Smooth muscle cell (in vitro differentiated cells): ENCODE data around the gene SMARCD2. TPM values are rescaled to one million over a fixed set of nuclear protein-coding genes. Genes with fewer than 3 reads are reported as not detected.

Experiments used
- DNase-seq: peaks from one replicate; lab custom pipeline; 2025; ENCODE audit not compliant: unreplicated experiment; lab: John Stamatoyannopoulos, UW
- H2AFZ ChIP-seq: fragments of 200-600 bp; sonication (generic); 2 replicates; pipeline ENCODE4 v1.6.0; 2016; ENCODE audit warnings: antibody characterized with exemption, low read depth, mild to moderate bottlenecking
- H3F3A ChIP-seq: fragments of 200-600 bp; sonication (generic); 2 replicates; pipeline ENCODE4 v1.6.0; 2017; ENCODE audit warnings: antibody characterized with exemption, low read depth
- H3K27ac ChIP-seq: fragments of 200-600 bp; sonication (generic); 2 replicates; pipeline ENCODE4 v1.5.1; 2016; ENCODE audit warnings: low read depth, mild to moderate bottlenecking
- H3K27me3 ChIP-seq: fragments of 200-600 bp; sonication (generic); 2 replicates; pipeline ENCODE4 v1.6.1; 2016; ENCODE audit warnings: low read depth, mild to moderate bottlenecking
- H3K36me3 ChIP-seq: fragments of 200-600 bp; sonication (generic); 2 replicates; pipeline ENCODE4 v1.5.1; 2016; ENCODE audit warnings: low read depth
- H3K4me1 ChIP-seq: fragments of 200-600 bp; sonication (generic); 2 replicates; pipeline ENCODE4 v1.5.1; 2016; ENCODE audit warnings: low read depth
- H3K4me2 ChIP-seq: fragments of 200-600 bp; sonication (generic); 2 replicates; pipeline ENCODE4 v1.6.0; 2016; ENCODE audit warnings: mild to moderate bottlenecking
- H3K4me3 ChIP-seq: fragments of 200-600 bp; sonication (generic); 2 replicates; pipeline ENCODE4 v1.5.1; 2016; ENCODE audit warnings: mild to moderate bottlenecking
- H3K79me2 ChIP-seq: fragments of 200-600 bp; sonication (generic); 2 replicates; pipeline ENCODE4 v1.6.0; 2016; ENCODE audit warnings: low read depth, mild to moderate bottlenecking
- H3K9ac ChIP-seq: fragments of 200-600 bp; sonication (generic); 2 replicates; pipeline ENCODE4 v1.6.0; 2016; ENCODE audit warnings: low read depth
- H3K9me3 ChIP-seq: fragments of 200-600 bp; sonication (generic); replicated peaks from 2 replicates; pipeline ENCODE4 v1.5.1; 2016; ENCODE audit warnings: low read depth
- H4K20me1 ChIP-seq: fragments of 200-600 bp; sonication (generic); 2 replicates; pipeline ENCODE4 v1.6.0; 2016; ENCODE audit warnings: low read depth
- CTCF ChIP-seq: fragments of 200-600 bp; sonication (generic); IDR thresholded peaks from 2 replicates; pipeline ENCODE4 v1.5.1; 2017; ENCODE audit warnings: borderline replicate concordance, mild to moderate bottlenecking, antibody characterized with exemption; ENCODE audit not compliant: insufficient read depth, poor library complexity, severe bottlenecking
- WGBS: methylation state at CpG from one replicate; pipeline ENCODE4 v1.1.7; 2016; ENCODE audit warnings: low lambda C conversion rate; 5-methylcytosine and 5-hydroxymethylcytosine counted together
- polyA plus RNA-seq: library from polyadenylated mRNA; unstranded; fragments of >200 nt; fragmentation: Nextera tagmentation; extraction: Ambion mirVana; gene quantifications from 2 replicates; pipeline ENCODE4 v1.2.1, GENCODE V29; 2016
- total RNA-seq: library from RNA; depleted of rRNA; stranded (reverse); fragments of >200 nt; gene quantifications from 2 replicates; pipeline ENCODE4 v1.2.3, GENCODE V29; 2014

Gene SMARCD2
- total and polyA plus RNA-seq, 2 experiments from 2014 or later = 41.9 to 43.7 TPM

GRCh38 chr17:63855185-63855584 is 12.7 kb upstream of the SMARCD2 start:
- no peaks in the 10 kb centered on the region for H3K79me2 ChIP-seq
- no peak overlapping the region for H2AFZ ChIP-seq
- TF ChIP-seq CTCF = no peak
- H3K4me2 ChIP-seq = no peak overlapping the region
- H3K9ac ChIP-seq = no peak overlapping the region
- H3K4me1 ChIP-seq = no peaks in the 10 kb centered on the region
- no peaks in the 10 kb centered on the region for H3K9me3 ChIP-seq
- no peak overlapping the region for H3K4me3 ChIP-seq
- 85% methylated on average over 8 of the region's 8 CpGs for WGBS
- DNase-seq = no peak
- no peaks in the 10 kb centered on the region for H3K36me3 ChIP-seq
- H3K27me3 ChIP-seq = peaks cover 4% of the 10 kb centered on the region
- H3F3A ChIP-seq = no peaks in the 10 kb centered on the region
- H4K20me1 ChIP-seq = no peaks in the 10 kb centered on the region
- no peak overlapping the region for H3K27ac ChIP-seq

DNA sequence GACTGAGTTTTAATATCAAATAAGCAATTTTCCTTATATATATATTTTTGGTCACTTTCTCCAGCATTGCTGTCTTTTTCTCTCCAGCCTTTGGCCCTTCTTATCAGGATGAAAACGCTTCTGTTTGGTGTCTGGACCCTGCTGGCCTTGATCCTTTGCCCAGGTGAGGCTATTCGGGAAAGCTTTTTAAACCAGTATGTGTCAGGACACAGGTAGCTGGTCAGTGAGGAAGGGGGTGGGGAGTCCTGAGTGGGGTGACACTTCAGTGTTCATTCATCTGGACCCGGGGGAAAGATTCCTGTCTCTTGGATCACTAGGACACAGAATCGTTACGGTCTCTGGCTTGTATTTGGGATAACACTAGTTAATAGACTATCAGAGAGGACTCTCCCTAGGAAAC is 12.2 kb upstream of the SMARCD2 start:
- Histone ChIP-seq H3F3A (no peaks in the 10 kb centered on the region), H3K4me2 (no peak overlapping the region), H4K20me1 (no peaks in the 10 kb centered on the region), H2AFZ (no peak overlapping the region), H3K27me3 (peaks cover 4% of the 10 kb centered on the region), H3K36me3 (no peaks in the 10 kb centered on the region), H3K79me2 (no peaks in the 10 kb centered on the region), H3K27ac (no peak overlapping the region), H3K4me1 (no peaks in the 10 kb centered on the region), H3K9me3 (no peaks in the 10 kb centered on the region), H3K9ac (no peak overlapping the region), H3K4me3 (no peak overlapping the region)
- DNase-seq = no peak
- TF ChIP-seq CTCF = no peak
- WGBS = 82% methylated on average over 5 of the region's 5 CpGs

- H3F3A ChIP-seq = no peaks in the 10 kb centered on the region
- H3K36me3 ChIP-seq = no peaks in the 10 kb centered on the region
- no peak overlapping the region for H3K4me2 ChIP-seq
- no peak overlapping the region for H3K4me3 ChIP-seq
- no peak overlapping the region for H2AFZ ChIP-seq
- H3K9me3 ChIP-seq = no peaks in the 10 kb centered on the region
- no peak for TF ChIP-seq CTCF
- H3K27ac ChIP-seq = no peak overlapping the region
- H3K79me2 ChIP-seq = no peaks in the 10 kb centered on the region
- H3K27me3 ChIP-seq = peaks cover 4% of the 10 kb centered on the region
- no peaks in the 10 kb centered on the region for H3K4me1 ChIP-seq
- H4K20me1 ChIP-seq = no peaks in the 10 kb centered on the region
- H3K9ac ChIP-seq = no peak overlapping the region
- DNase-seq = no peak
- WGBS = 97% methylated on average over 2 of the region's 2 CpGs
Observed at GRCh38 chr17:63853260-63853659, 10.8 kb upstream of the SMARCD2 start.

- WGBS = 97% methylated on average over 9 of the region's 9 CpGs
- peaks cover 4% of the 10 kb centered on the region for H3K27me3 ChIP-seq
- no peaks in the 10 kb centered on the region for H3F3A ChIP-seq
- H4K20me1 ChIP-seq = no peaks in the 10 kb centered on the region
- no peak for TF ChIP-seq CTCF
- no peak overlapping the region for H3K9ac ChIP-seq
- no peak overlapping the region for H3K27ac ChIP-seq
- H3K36me3 ChIP-seq = no peaks in the 10 kb centered on the region
- DNase-seq = no peak
- H3K4me3 ChIP-seq = no peak overlapping the region
- H3K9me3 ChIP-seq = no peaks in the 10 kb centered on the region
- no peaks in the 10 kb centered on the region for H3K4me1 ChIP-seq
- no peaks in the 10 kb centered on the region for H3K79me2 ChIP-seq
- no peak overlapping the region for H2AFZ ChIP-seq
- H3K4me2 ChIP-seq = no peak overlapping the region
Observed at GRCh38 chr17:63850401-63850800, 7.9 kb upstream of the SMARCD2 start.
